ENCODE results near the gene SAMD8. TPM values are rescaled to one million over a fixed set of nuclear protein-coding genes. Genes with fewer than 3 reads are reported as not detected.
"Not testable (repeated sequence)": the region's sequence is repeated elsewhere in the genome, so short reads cannot be mapped to it uniquely, and the experiment has no call there.

The SAMD8 gene
- total RNA-seq, 1 experiment from 2014 or later = 23.6 TPM

GRCh38 chr10:75206638-75207037 lies 95.2 kb downstream of the SAMD8 start:
- CTCF ChIA-PET = interaction anchor here (1.2 to 1.7 kb wide), 2 partner anchors 24 to 27 kb away, joined by 4 read pairs; no protein-coding TSS in a partner anchor

GRCh38 chr10:75207079-75207856 lies 95.8 kb downstream of the SAMD8 start:
- H3K4me3 ChIP-seq (replicated peaks in 1 of 2; ENCODE audit: low read depth in 1 of 2, low read length in 2 of 2) = no peak overlapping the region
- intact Hi-C loops (cut with micrococcal nuclease) = no loop called here
- ATAC-seq (no peak), DNase-seq (ENCODE audit: low read depth, low spot score) (no peak)
- no peak overlapping the region for H3K27ac ChIP-seq (ENCODE audit: low read depth, low read length)
- no peaks in the 10 kb centered on the region for H3K9me2 ChIP-seq (ENCODE audit: insufficient read depth)
- ChIA-PET POLR2A (no interaction called here), RAD21 (ENCODE audit: low non-redundant PET in 1 of 2, low total read pairs in 2 of 2, uncharacterized antibody in 2 of 2, unreplicated experiment in 2 of 2) (interaction anchor here in 1 of 2 experiments (1.3 kb wide), 1 partner anchor 19 kb away, joined by 3 read pairs; no protein-coding TSS in a partner anchor), CTCF (no interaction called here)
- no peak overlapping the region for H2AFZ ChIP-seq (ENCODE audit: low read depth, low read length, poor library complexity, severe bottlenecking)
- BruUV-seq (replicated peaks) = no TSS peak
- H3K79me2 ChIP-seq (ENCODE audit: insufficient read depth, low read length) = peaks cover 17% of the 10 kb centered on the region
- no peaks in the 10 kb centered on the region for H3K9me3 ChIP-seq (ENCODE audit: control insufficient read depth in 1 of 2, insufficient read depth in 1 of 2, low read depth in 1 of 2, low read length in 2 of 2)
- H4K20me1 ChIP-seq (ENCODE audit: insufficient read depth) = peaks cover 3% of the 10 kb centered on the region; the same call in 1 of the 2 replicates
- H3K4me2 ChIP-seq (ENCODE audit: low read length) = peak overlapping the region; percentile 33; the same call in 1 of the 2 replicates
- H3K4me1 ChIP-seq (ENCODE audit: control insufficient read depth in 1 of 2, insufficient read depth in 2 of 2, low read length in 2 of 2) = peaks cover 20 to 60% of the 10 kb centered on the region in 2 experiments
- TF ChIP-seq EZH2phosphoT487 (IDR thresholded peaks at IDR 0.05; ENCODE audit: borderline replicate concordance) (no peak), SRF (IDR thresholded peaks at IDR 0.05; ENCODE audit: low read depth) (no peak)
- no peaks in the 10 kb centered on the region for H3K27me3 ChIP-seq (ENCODE audit: insufficient read depth, low read length)
- peaks cover 0 to 10% of the 10 kb centered on the region in 2 experiments; a peak in 2 of 4 replicates for H3K36me3 ChIP-seq (ENCODE audit: control insufficient read depth in 1 of 2, insufficient read depth in 2 of 2, low read length in 2 of 2)
- no peak overlapping the region for H3K9ac ChIP-seq (ENCODE audit: low read length)

More at GRCh38 chr10:75206638-75207037, 95.2 kb downstream of the SAMD8 start:
- DNase-seq (ENCODE audit: low read depth, low spot score); H3K27ac ChIP-seq (ENCODE audit: low read depth, low read length); ATAC-seq; intact Hi-C loops (cut with micrococcal nuclease); H3K9me3 ChIP-seq (ENCODE audit: control insufficient read depth in 1 of 2, insufficient read depth in 1 of 2, low read depth in 1 of 2, low read length in 2 of 2); H3K36me3 ChIP-seq (ENCODE audit: control insufficient read depth in 1 of 2, insufficient read depth in 2 of 2, low read length in 2 of 2); H3K9ac ChIP-seq (ENCODE audit: low read length); H3K9me2 ChIP-seq (ENCODE audit: insufficient read depth); H2AFZ ChIP-seq (ENCODE audit: low read depth, low read length, poor library complexity, severe bottlenecking); POLR2A ChIA-PET; H3K27me3 ChIP-seq (ENCODE audit: insufficient read depth, low read length); H4K20me1 ChIP-seq (ENCODE audit: insufficient read depth); BruUV-seq (replicated peaks); H3K4me3 ChIP-seq (replicated peaks in 1 of 2; ENCODE audit: low read depth in 1 of 2, low read length in 2 of 2); H3K4me2 ChIP-seq (ENCODE audit: low read length): not testable (repeated sequence)
- RAD21 ChIA-PET (ENCODE audit: low non-redundant PET in 1 of 2, low total read pairs in 2 of 2, uncharacterized antibody in 2 of 2, unreplicated experiment in 2 of 2) = interaction anchor here in 1 of 2 experiments (0.5 kb wide), 1 partner anchor 1106 kb away, joined by 3 read pairs; no protein-coding TSS in a partner anchor
- Histone ChIP-seq H3K79me2 (ENCODE audit: insufficient read depth, low read length) (peaks cover 10% of the 10 kb centered on the region), H3K4me1 (ENCODE audit: control insufficient read depth in 1 of 2, insufficient read depth in 2 of 2, low read length in 2 of 2) (peaks cover 15 to 60% of the 10 kb centered on the region in 2 experiments)

All from HCT116 (cell line).